H1 (cell line): Measurements from ENCODE around the gene DOK7. TPM values are rescaled to one million over a fixed set of nuclear protein-coding genes. Genes with fewer than 3 reads are reported as not detected.

Source experiments
- CTCF ChIA-PET: fragments of 300-600 bp; sonication (Branson Sonifier 250); formaldehyde crosslinking; loops from one replicate; lab custom pipeline; 2021; ENCODE audit not compliant: partially characterized antibody; lab: Charles Lee
- POLR2A ChIA-PET: fragments of 300-600 bp; sonication (Branson Sonifier 250); formaldehyde crosslinking; loops from one replicate; lab custom pipeline; 2021; ENCODE audit warnings: inconsistent platforms; ENCODE audit not compliant: partially characterized antibody; lab: Charles Lee
- DNase-seq, 2 experiments: peaks; one replicate each; pipeline versions ENCODE4 v3.0.0 to v3.0.0-alpha.2; 2010 to 2022; ENCODE audit warnings: low spot score in 2 of 2, low read depth in 1 of 2, mixed read lengths in 1 of 2
- FAIRE-seq: peaks from 2 replicates; lab custom pipeline; 2011; peaks lifted over from hg19 to GRCh38; lab: Jason Lieb, UNC
- H2AFZ ChIP-seq: 2 replicates; pipeline ENCODE4 v1.8.1; 2012; ENCODE audit warnings: low read length, inconsistent platforms
- H2AK5ac ChIP-seq: 2 replicates; pipeline ENCODE4 v1.6.1; 2013; ENCODE audit warnings: low read depth, low read length
- H2BK120ac ChIP-seq: replicated peaks from 2 replicates; pipeline ENCODE3; 2013; ENCODE audit warnings: low read depth, low read length, inconsistent platforms
- H2BK12ac ChIP-seq: 2 replicates; pipeline ENCODE4 v1.6.1; 2013; ENCODE audit warnings: low read depth, low read length
- H2BK15ac ChIP-seq: 2 replicates; pipeline ENCODE4 v1.6.1; 2013; ENCODE audit warnings: low read length
- H2BK20ac ChIP-seq: 2 replicates; pipeline ENCODE4 v1.6.1; 2013; ENCODE audit warnings: low read length
- H2BK5ac ChIP-seq: 2 replicates; pipeline ENCODE4 v1.6.1; 2013; ENCODE audit warnings: low read depth, low read length
- H3K14ac ChIP-seq: 2 replicates; pipeline ENCODE4 v1.6.1; 2013; ENCODE audit warnings: inconsistent platforms; ENCODE audit not compliant: insufficient read length
- H3K18ac ChIP-seq: 2 replicates; pipeline ENCODE4 v1.6.1; 2013; ENCODE audit warnings: low read length; ENCODE audit errors: extremely low read depth
- H3K23ac ChIP-seq: 2 replicates; pipeline ENCODE4 v1.6.1; 2013; ENCODE audit warnings: inconsistent platforms; ENCODE audit not compliant: insufficient read length
- H3K23me2 ChIP-seq: 2 replicates; pipeline ENCODE4 v1.6.1; 2013; ENCODE audit warnings: low read depth, low read length
- H3K27ac ChIP-seq: 2 replicates; pipeline ENCODE4 v1.6.1; 2011; ENCODE audit warnings: low read depth, low read length, inconsistent platforms
- H3K27me3 ChIP-seq, 4 experiments: replicated peaks in 1 of 4; 1 replicate in 1 of 4; 2 replicates in 3 of 4; pipeline versions ENCODE4 v1.6.1 to v1.8.1; 2011 to 2013; ENCODE audit warnings: low read length in 3 of 4, mild to moderate bottlenecking in 3 of 4, inconsistent platforms in 2 of 4, mixed read lengths in 2 of 4, moderate library complexity in 1 of 4; ENCODE audit not compliant: control insufficient read depth in 3 of 4, insufficient read depth in 3 of 4; ENCODE audit errors: extremely low read depth in 1 of 4
- H3K36me3 ChIP-seq, 4 experiments: 2 replicates each; pipeline versions ENCODE4 v1.6.1 to v1.8.1; 2011 to 2013; ENCODE audit warnings: mild to moderate bottlenecking in 4 of 4, low read length in 3 of 4, moderate library complexity in 2 of 4, control low read depth in 1 of 4, inconsistent platforms in 1 of 4; ENCODE audit not compliant: insufficient read depth in 4 of 4, control insufficient read depth in 2 of 4
- H3K4ac ChIP-seq: replicated peaks from 2 replicates; pipeline ENCODE3; 2013; ENCODE audit warnings: low read length, low read depth, mixed read lengths, inconsistent platforms; ENCODE audit not compliant: insufficient read length
- H3K4me1 ChIP-seq, 4 experiments: replicated peaks in 1 of 4; 1 replicate in 1 of 4; 2 replicates in 3 of 4; pipeline versions ENCODE4 v1.6.1 to v1.8.1; 2011 to 2013; ENCODE audit warnings: low read length in 3 of 4, inconsistent platforms in 2 of 4, mixed read lengths in 1 of 4; ENCODE audit not compliant: insufficient read depth in 4 of 4, control insufficient read depth in 3 of 4
- H3K4me2 ChIP-seq, 2 experiments: 2 replicates each; pipeline versions ENCODE4 v1.6.1 to v1.8.1; 2011 to 2013; ENCODE audit warnings: low read depth in 2 of 2, low read length in 2 of 2, control low read depth in 1 of 2, inconsistent platforms in 1 of 2, mild to moderate bottlenecking in 1 of 2; ENCODE audit not compliant: insufficient read depth in 1 of 2
- H3K4me3 ChIP-seq, 4 experiments: fragments of 200-600, 300-600 bp in 1 of 4; sonication (generic), shearing (Covaris generic), sonication (Bioruptor Twin) in 1 of 4; 2 replicates each; pipeline versions ENCODE4 v1.5.1 to v1.8.1; 2011 to 2016; ENCODE audit warnings: low read length in 4 of 4, low read depth in 3 of 4, control low read depth in 2 of 4, inconsistent platforms in 2 of 4, mild to moderate bottlenecking in 2 of 4, mixed read lengths in 1 of 4, moderate library complexity in 1 of 4; ENCODE audit not compliant: insufficient read depth in 2 of 4; ENCODE audit errors: extremely low read depth in 1 of 4
- H3K56ac ChIP-seq: replicated peaks from 2 replicates; pipeline ENCODE3; 2013; ENCODE audit warnings: low read depth, mild to moderate bottlenecking, mixed read lengths, low read length, inconsistent platforms; ENCODE audit not compliant: insufficient read length
- H3K79me1 ChIP-seq: 2 replicates; pipeline ENCODE4 v1.6.1; 2013; ENCODE audit warnings: low read depth, low read length, control low read depth
- H3K79me2 ChIP-seq, 2 experiments: 2 replicates each; pipeline versions ENCODE4 v1.6.1 to v1.8.1; 2012 to 2013; ENCODE audit warnings: low read length in 2 of 2, mild to moderate bottlenecking in 2 of 2, inconsistent platforms in 1 of 2; ENCODE audit not compliant: insufficient read depth in 2 of 2, control insufficient read depth in 1 of 2
- H3K9ac ChIP-seq, 4 experiments: replicated peaks in 1 of 4; 1 replicate in 1 of 4; 2 replicates in 3 of 4; pipeline versions ENCODE4 v1.6.1 to v1.8.1; 2011 to 2013; ENCODE audit warnings: low read depth in 3 of 4, low read length in 3 of 4, control low read depth in 2 of 4, mild to moderate bottlenecking in 2 of 4, moderate library complexity in 2 of 4, inconsistent platforms in 1 of 4; ENCODE audit errors: extremely low read depth in 1 of 4
- H3K9me3 ChIP-seq, 2 experiments: 2 replicates each; pipeline versions ENCODE4 v1.6.1 to v1.8.1; 2012 to 2013; ENCODE audit warnings: mild to moderate bottlenecking in 2 of 2, moderate library complexity in 2 of 2, control low read depth in 1 of 2, inconsistent platforms in 1 of 2, low read depth in 1 of 2, low read length in 1 of 2, mixed read lengths in 1 of 2; ENCODE audit not compliant: insufficient read depth in 2 of 2
- H4K20me1 ChIP-seq, 2 experiments: replicated peaks in 1 of 2; 2 replicates each; pipeline versions ENCODE3 to v1.8.1; 2011 to 2013; ENCODE audit warnings: inconsistent platforms in 2 of 2, low read length in 2 of 2, mild to moderate bottlenecking in 1 of 2; ENCODE audit not compliant: insufficient read depth in 2 of 2, control insufficient read depth in 1 of 2
- H4K5ac ChIP-seq: 2 replicates; pipeline ENCODE4 v1.6.1; 2013; ENCODE audit warnings: low read length, low read depth, mixed read lengths, inconsistent platforms; ENCODE audit not compliant: insufficient read length
- H4K8ac ChIP-seq: 2 replicates; pipeline ENCODE4 v1.8.0; 2013; ENCODE audit warnings: mild to moderate bottlenecking, moderate library complexity, low read length, inconsistent platforms; ENCODE audit not compliant: insufficient read depth; ENCODE audit errors: extremely low read depth
- H4K91ac ChIP-seq: replicated peaks from 2 replicates; pipeline ENCODE3; 2013; ENCODE audit warnings: low read length, mixed read lengths, inconsistent platforms; ENCODE audit not compliant: insufficient read length
- CTBP2 ChIP-seq: IDR thresholded peaks from 2 replicates; pipeline ENCODE4 v1.7.0; 2011; ENCODE audit warnings: borderline replicate concordance, mild to moderate bottlenecking, moderate library complexity, mixed read lengths, low read length; ENCODE audit not compliant: insufficient read depth, insufficient read length
- GTF2F1 ChIP-seq: IDR thresholded peaks from 2 replicates; pipeline ENCODE4 v1.6.1; 2012; ENCODE audit warnings: low read depth, low read length, improper control_type of control experiment, borderline replicate concordance
- SIRT6 ChIP-seq: IDR thresholded peaks from one replicate; pipeline ENCODE4 v1.7.1; 2012; ENCODE audit warnings: low read length, inconsistent platforms
- WGBS, 2 experiments: shearing (Covaris generic) in 1 of 2; methylation state at CpG; one replicate each; pipeline versions ENCODE4 v1.1.6 to v1.1.7; 2013 to 2015; ENCODE audit warnings: low lambda C conversion rate in 2 of 2, mixed read lengths in 2 of 2, inconsistent platforms in 1 of 2, low coverage in 1 of 2, missing lambda C conversion rate in 1 of 2; ENCODE audit not compliant: insufficient replicate concordance in 2 of 2, insufficient coverage in 1 of 2, insufficient read length in 1 of 2; ENCODE audit errors: extremely low coverage in 1 of 2, missing lambda C conversion rate in 1 of 2; 5-methylcytosine and 5-hydroxymethylcytosine counted together
- polyA plus RNA-seq, 7 experiments: library from polyadenylated mRNA; depleted of rRNA in 3 of 7; stranded (reverse) in 5 of 7; unstranded in 2 of 7; fragments of >200 nt in 5 of 7; fragments of 200-250 nt in 2 of 7; gene quantifications; 1 replicate in 5 of 7; 2 replicates in 1 of 7; 4 replicates in 1 of 7; pipeline versions ENCODE4 v1.2.1 to v1.2.3, GENCODE V29; 2011 to 2013; ENCODE audit warnings: missing spikeins in 2 of 7, mixed read lengths in 2 of 7
- total RNA-seq: library from RNA; stranded (reverse); fragmentation: NEBNext Ultra II Directional; extraction: Animal tissue kit (Norgen Biotek cat#: 25700); gene quantifications from 2 replicates; pipeline ENCODE4 v1.2.1, GENCODE V29; 2021

DOK7 gene
- total and polyA plus RNA-seq, 2 of the 8 experiments (the other 6 are each of a cell fraction or from before 2014, with no cell fraction given), result 0.32 TPM; not detected in 1

DNA sequence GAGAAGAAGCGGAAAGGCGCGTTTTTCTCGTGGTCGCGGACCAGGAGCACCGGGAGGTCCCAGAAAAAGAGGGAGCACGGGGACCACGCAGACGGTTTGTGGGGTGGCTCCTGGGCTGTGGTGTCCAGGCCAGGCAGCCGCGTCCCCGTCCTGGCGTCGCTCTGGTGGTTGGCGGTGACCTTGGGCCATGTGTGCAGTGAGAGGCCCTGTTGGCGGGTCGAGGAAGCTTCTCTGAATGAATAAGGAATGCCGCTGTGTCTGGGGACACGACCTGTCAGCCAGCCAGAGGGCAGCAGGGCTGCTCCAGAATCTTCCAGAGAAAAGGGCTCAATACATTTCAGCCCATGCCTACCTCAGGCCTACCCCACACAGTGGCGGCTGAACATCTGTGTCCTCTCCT, 45.7 kb upstream of the DOK7 start:
- H2BK120ac ChIP-seq, result no peak overlapping the region
- H3K9ac ChIP-seq, result no peak overlapping the region
- POLR2A ChIA-PET, result no interaction called here
- no peak overlapping the region for H2AFZ ChIP-seq
- DNase-seq, result no peak
- H3K36me3 ChIP-seq, result peaks cover 0 to 4% (median 0%) of the 10 kb centered on the region in 4 experiments; a peak in 2 of 8 replicates
- peaks cover 4 to 8% of the 10 kb centered on the region in 2 experiments for H4K20me1 ChIP-seq
- H4K5ac ChIP-seq, result no peak overlapping the region
- FAIRE-seq, result no peak
- H3K56ac ChIP-seq, result no peak overlapping the region
- no peak overlapping the region for H2AK5ac ChIP-seq
- H3K14ac ChIP-seq, result no peak overlapping the region
- H2BK5ac ChIP-seq, result no peak overlapping the region
- H3K27me3 ChIP-seq, result no peaks in the 10 kb centered on the region
- H3K4me3 ChIP-seq, result no peak overlapping the region
- 96% methylated on average over 13 of the region's 21 CpGs; no CpG with 5 or more reads in 1 of the 2 experiments for WGBS, 2 experiments
- TF ChIP-seq SIRT6 (no peak), CTBP2 (no peak), GTF2F1 (no peak)
- TF ChIP-seq, all 59 proteins: peak for 0
- H3K79me1 ChIP-seq, result peaks cover 4% of the 10 kb centered on the region; the same call in 1 of the 2 replicates
- H3K79me2 ChIP-seq, result no peaks in the 10 kb centered on the region
- no peak overlapping the region for H3K23ac ChIP-seq
- H3K4me2 ChIP-seq, result no peak overlapping the region
- H3K18ac ChIP-seq, result no peak overlapping the region; the same call in 1 of the 2 replicates
- H2BK15ac ChIP-seq, result no peak overlapping the region
- H4K91ac ChIP-seq, result no peak overlapping the region
- H3K9me3 ChIP-seq, result no peaks in the 10 kb centered on the region
- H3K4me1 ChIP-seq, result no peaks in the 10 kb centered on the region; a peak in 3 of 7 replicates
- no peak overlapping the region for H2BK12ac ChIP-seq
- H3K23me2 ChIP-seq, result no peaks in the 10 kb centered on the region; the same call in 1 of the 2 replicates
- CTCF ChIA-PET, result interaction anchor here (0.7 to 6.6 kb wide), 12 partner anchors 7 to 457 kb away, joined by 3 to 32 read pairs (median 6); no protein-coding TSS in a partner anchor
- H3K4ac ChIP-seq, result no peak overlapping the region
- H4K8ac ChIP-seq, result no peak overlapping the region
- no peak overlapping the region for H2BK20ac ChIP-seq
- no peak overlapping the region for H3K27ac ChIP-seq
